ENCODE measurements around the gene KRTAP5-9.
"Not testable (repeated sequence)": the region's sequence is repeated elsewhere in the genome, so short reads cannot be mapped to it uniquely, and the experiment has no call there.

KRTAP5-9 gene

DNA sequence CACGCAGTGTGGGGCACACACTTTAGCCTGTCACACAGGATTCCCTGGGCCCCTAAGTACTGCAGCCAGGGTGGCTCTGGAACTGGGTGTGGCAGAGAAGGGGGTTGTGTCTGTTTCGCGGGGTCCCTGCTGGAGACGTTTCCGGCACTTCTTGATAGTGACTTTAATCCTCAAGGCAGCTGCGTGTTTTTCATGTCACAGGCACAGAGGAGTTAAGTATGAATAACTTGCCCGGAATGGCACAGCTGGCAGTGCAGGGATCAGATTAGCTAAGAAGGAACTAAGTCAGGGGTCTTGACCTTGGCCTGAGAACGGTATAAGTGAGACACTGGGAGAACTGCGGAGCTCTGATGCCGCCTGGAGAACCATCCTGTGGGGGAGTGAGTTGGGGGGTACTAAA lies 28.7 kb upstream of the KRTAP5-9 start:
- no peak for DNase-seq (ENCODE audit: low read depth)
- H3K4me3 ChIP-seq (ENCODE audit: low read depth, low read length): no peak overlapping the region
- TF ChIP-seq, protein P1, sequence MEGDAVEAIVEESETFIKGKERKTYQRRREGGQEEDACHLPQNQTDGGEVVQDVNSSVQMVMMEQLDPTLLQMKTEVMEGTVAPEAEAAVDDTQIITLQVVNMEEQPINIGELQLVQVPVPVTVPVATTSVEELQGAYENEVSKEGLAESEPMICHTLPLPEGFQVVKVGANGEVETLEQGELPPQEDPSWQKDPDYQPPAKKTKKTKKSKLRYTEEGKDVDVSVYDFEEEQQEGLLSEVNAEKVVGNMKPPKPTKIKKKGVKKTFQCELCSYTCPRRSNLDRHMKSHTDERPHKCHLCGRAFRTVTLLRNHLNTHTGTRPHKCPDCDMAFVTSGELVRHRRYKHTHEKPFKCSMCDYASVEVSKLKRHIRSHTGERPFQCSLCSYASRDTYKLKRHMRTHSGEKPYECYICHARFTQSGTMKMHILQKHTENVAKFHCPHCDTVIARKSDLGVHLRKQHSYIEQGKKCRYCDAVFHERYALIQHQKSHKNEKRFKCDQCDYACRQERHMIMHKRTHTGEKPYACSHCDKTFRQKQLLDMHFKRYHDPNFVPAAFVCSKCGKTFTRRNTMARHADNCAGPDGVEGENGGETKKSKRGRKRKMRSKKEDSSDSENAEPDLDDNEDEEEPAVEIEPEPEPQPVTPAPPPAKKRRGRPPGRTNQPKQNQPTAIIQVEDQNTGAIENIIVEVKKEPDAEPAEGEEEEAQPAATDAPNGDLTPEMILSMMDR (IDR thresholded peaks at IDR 0.05; ENCODE audit: low read depth, low read length, missing control alignments): no peak

DNA sequence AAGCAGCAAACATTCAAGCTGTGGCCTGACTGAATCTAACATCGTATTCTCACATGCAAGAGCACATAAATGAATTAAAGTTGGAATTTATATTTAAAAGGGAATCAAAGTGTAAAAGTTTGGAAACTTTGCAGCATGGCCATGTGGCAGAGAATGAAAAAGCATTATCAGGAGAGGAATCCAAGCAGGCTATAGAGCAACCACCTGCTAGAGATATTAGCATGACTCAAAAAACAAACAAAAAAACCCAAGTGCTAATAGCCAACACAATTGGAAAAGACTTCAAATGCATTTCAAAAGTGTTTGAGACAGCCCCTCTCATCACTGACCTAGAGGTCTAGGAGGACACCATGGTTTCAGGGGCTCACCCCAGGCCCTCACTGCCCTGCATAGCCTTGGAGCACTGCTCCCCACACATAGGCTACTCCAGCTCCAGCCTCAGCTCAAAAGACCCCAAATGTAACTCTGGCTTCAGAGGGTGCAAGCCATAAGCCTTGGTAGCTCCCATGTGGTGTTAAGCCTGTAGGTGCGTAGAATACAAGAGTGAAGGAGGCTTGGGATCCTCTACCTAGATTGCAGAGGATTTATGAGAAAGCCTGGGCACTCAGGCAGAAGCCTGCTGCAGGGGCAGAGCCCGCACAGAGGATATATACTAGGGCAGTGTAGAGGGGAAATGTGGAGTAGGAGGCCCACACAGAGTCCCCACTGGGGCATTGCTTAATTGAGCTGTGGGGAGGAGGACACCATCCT lies 22.9 kb upstream of the KRTAP5-9 start:
- DNase-seq (ENCODE audit: low read depth): no peak
- no peak overlapping the region for H3K4me3 ChIP-seq (ENCODE audit: low read depth, low read length)

DNA sequence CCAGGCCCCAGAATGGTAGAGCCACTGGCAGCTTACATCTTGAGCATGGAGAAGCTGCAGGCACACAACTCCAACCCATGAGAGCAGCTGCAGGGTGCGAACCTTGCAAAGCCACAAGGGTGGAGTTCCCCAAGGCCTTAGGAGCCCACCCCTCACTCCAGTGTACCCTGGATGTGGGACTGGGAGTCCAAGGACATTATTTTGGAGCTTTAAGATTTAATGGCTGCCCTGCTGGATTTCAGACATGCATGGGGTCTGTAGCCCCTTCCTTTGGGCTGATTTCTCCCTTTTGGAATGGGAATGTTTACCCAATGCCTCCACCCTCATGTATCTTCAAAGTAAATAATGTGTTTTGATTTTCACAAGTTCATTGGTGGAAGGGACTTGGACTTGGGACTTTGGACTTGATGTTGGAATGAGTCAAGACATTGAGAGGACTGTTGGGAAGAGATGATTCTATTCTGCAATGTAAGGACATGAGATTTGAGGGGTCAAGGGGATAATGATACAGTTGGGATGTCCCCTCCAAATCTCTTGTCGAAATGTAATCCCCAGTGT lies 22.2 kb upstream of the KRTAP5-9 start:
- DNase-seq (ENCODE audit: low read depth): no peak
- no peak overlapping the region for H3K4me3 ChIP-seq (ENCODE audit: low read depth, low read length)
- TF ChIP-seq, protein P1 (IDR thresholded peaks at IDR 0.05; ENCODE audit: low read depth, low read length, missing control alignments): no peak

More for the DNA sequence above, 22.9 kb upstream of the KRTAP5-9 start:
- TF ChIP-seq, protein P1 (IDR thresholded peaks at IDR 0.05; ENCODE audit: low read depth, low read length, missing control alignments): no peak

DNA sequence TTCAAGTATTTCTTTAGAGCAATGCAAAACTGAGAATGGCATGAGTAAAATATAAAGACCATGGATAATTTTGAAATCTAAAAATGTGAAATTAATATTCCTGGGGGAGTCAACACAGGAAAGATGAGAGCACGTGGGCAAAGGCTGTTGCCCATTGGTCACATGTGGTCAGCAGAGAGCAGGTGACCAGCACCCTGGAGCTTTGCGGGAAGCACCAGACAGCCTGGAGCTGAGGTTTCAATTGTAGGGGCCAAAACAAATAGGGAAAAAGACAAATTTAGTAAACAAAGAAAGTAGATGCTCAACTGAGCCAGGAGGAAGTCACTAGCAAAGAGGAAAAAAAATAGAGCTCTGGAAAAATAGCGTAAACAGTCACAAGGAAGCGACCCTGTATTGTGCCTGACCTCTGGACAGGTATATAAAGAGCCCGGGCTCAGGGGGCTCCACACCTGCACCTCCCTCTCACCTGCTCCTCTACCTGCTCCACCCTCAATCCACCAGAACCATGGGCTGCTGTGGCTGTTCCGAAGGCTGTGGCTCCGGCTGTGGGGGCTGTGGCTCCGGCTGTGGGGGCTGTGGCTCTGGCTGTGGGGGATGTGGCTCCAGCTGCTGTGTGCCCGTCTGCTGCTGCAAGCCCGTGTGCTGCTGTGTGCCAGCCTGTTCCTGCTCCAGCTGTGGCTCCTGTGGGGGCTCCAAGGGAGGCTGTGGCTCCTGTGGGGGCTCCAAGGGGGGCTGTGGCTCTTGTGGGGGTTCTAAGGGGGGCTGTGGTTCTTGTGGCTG lies 21.2 kb upstream of the KRTAP5-9 start, which contains the start of gene KRTAP5-7:
TSS of gene KRTAP5-7 (plus strand) at position 472 of the 780 bp plus-strand sequence. CDS start at position 506, 34 bp downstream.
- H3K4me3 ChIP-seq (ENCODE audit: low read depth, low read length); DNase-seq (ENCODE audit: low read depth): not testable (repeated sequence)

DNA sequence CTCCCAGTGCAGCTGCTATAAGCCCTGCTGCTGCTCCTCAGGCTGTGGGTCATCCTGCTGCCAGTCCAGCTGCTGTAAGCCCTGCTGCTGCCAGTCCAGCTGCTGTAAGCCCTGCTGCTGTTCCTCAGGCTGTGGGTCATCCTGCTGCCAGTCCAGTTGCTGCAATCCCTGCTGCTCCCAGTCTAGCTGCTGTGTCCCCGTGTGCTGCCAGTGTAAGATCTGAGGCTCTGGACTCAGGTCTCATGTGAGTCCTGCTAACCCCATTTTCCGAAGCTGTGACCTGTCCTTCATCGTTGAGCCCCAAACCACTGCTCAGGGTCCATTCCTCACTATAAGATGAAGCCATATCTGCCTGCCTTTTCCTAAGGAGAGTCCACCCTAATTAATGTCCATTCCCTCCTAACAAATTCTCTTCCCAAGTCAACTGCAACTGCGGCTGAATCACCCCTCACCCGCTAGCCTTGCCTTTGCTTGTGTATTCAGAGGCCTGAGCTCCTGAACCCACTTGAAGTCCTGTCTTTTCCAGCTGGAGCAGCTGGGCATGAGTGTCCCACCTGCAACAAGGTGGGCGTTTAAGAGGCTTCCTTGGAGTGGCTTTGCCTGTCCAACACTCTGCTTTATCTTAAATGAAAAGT lies 20.5 kb upstream of the KRTAP5-9 start:
- TF ChIP-seq, protein P1 (IDR thresholded peaks at IDR 0.05; ENCODE audit: low read depth, low read length, missing control alignments): no peak
- no peak overlapping the region for H3K4me3 ChIP-seq (ENCODE audit: low read depth, low read length)
- no peak for DNase-seq (ENCODE audit: low read depth)

- H3K4me3 ChIP-seq (ENCODE audit: low read depth, low read length): no peak overlapping the region
- TF ChIP-seq, protein P1 (IDR thresholded peaks at IDR 0.05; ENCODE audit: low read depth, low read length, missing control alignments): no peak
- DNase-seq (ENCODE audit: low read depth): no peak
These were observed 17.6 kb upstream of the KRTAP5-9 start for GRCh38 chr11:71530602-71531001.

All from GM12864 (cell line).